Gastroesophageal sphincter (tissue), 4 donors: ENCODE measurements around the gene NHEJ1. TPM values are rescaled to one million over a fixed set of nuclear protein-coding genes. Genes with fewer than 3 reads are reported as not detected.

ENCODE experiments used
- ATAC-seq: fragments of 150-250 bp; one replicate; pipeline ENCODE4 v1.9.1; 2016; ENCODE audit warnings: mild to moderate bottlenecking, moderate library complexity
- H3K27ac ChIP-seq, 4 donors: fragments of 200-600 bp; sonication (generic) in 3 of 4; 1 replicate in 3 of 4; 2 replicates in 1 of 4; pipeline ENCODE4 v1.5.1; 2016 to 2019
- H3K27me3 ChIP-seq: fragments of 200-600 bp; sonication (generic); one replicate; pipeline ENCODE4 v1.5.1; 2019
- H3K36me3 ChIP-seq, 2 donors: fragments of 200-600 bp; sonication (generic); one replicate each; pipeline ENCODE4 v1.5.1; 2019; ENCODE audit warnings: control low read depth in 1 of 2
- H3K4me1 ChIP-seq, 3 donors: fragments of 200-600 bp; sonication (generic); 1 replicate in 2 of 3; 2 replicates in 1 of 3; pipeline ENCODE4 v1.5.1; 2016 to 2019; ENCODE audit warnings: control low read depth in 2 of 3
- H3K4me3 ChIP-seq, 2 donors: fragments of 200-600 bp; sonication (generic); one replicate each; pipeline ENCODE4 v1.5.1; 2019; ENCODE audit warnings: mild to moderate bottlenecking in 1 of 2, moderate library complexity in 1 of 2
- H3K9me3 ChIP-seq, 3 donors: fragments of 200-600 bp; sonication (generic); one replicate each; pipeline ENCODE4 v1.5.1; 2017 to 2019; ENCODE audit warnings: control low read depth in 2 of 3
- EP300 ChIP-seq: sonication (generic); formaldehyde crosslinking; IDR thresholded peaks from one replicate; pipeline ENCODE4 v1.6.1; 2017; ENCODE audit warnings: antibody characterized with exemption, mild to moderate bottlenecking
- POLR2A ChIP-seq, 2 donors: fragments of 450-650 bp; IDR thresholded peaks; one replicate each; pipeline ENCODE4 v1.6.1; 2017; ENCODE audit warnings: antibody characterized with exemption in 2 of 2, mild to moderate bottlenecking in 2 of 2, moderate library complexity in 1 of 2
- POLR2AphosphoS5 ChIP-seq: sonication (generic); formaldehyde crosslinking; IDR thresholded peaks from one replicate; pipeline ENCODE4 v1.6.1; 2017; ENCODE audit warnings: antibody characterized with exemption
- WGBS, 2 donors: methylation state at CpG; one replicate each; pipeline ENCODE4 v1.1.5; 2018; ENCODE audit warnings: low coverage in 1 of 2; 5-methylcytosine and 5-hydroxymethylcytosine counted together
- total RNA-seq, 4 donors: library from RNA; depleted of rRNA; stranded (reverse); fragments of >200 nt; gene quantifications; one replicate each; pipeline ENCODE4 v1.1.0, GENCODE V29; 2016
- TF ChIP-seq, protein P1 (sequence below), 4 experiments: fragments of 200-600 bp in 2 of 4; fragments of 450-650 bp in 2 of 4; sonication (generic) in 1 of 4; IDR thresholded peaks; one replicate each; pipeline ENCODE4 v1.5.1; 2017 to 2019; ENCODE audit warnings: antibody characterized with exemption in 4 of 4, mild to moderate bottlenecking in 2 of 4, moderate library complexity in 2 of 4

NHEJ1 gene
- total RNA-seq, 4 donors from 2014 or later, result 12.8 to 25.5 (median 17.4) TPM

DNA sequence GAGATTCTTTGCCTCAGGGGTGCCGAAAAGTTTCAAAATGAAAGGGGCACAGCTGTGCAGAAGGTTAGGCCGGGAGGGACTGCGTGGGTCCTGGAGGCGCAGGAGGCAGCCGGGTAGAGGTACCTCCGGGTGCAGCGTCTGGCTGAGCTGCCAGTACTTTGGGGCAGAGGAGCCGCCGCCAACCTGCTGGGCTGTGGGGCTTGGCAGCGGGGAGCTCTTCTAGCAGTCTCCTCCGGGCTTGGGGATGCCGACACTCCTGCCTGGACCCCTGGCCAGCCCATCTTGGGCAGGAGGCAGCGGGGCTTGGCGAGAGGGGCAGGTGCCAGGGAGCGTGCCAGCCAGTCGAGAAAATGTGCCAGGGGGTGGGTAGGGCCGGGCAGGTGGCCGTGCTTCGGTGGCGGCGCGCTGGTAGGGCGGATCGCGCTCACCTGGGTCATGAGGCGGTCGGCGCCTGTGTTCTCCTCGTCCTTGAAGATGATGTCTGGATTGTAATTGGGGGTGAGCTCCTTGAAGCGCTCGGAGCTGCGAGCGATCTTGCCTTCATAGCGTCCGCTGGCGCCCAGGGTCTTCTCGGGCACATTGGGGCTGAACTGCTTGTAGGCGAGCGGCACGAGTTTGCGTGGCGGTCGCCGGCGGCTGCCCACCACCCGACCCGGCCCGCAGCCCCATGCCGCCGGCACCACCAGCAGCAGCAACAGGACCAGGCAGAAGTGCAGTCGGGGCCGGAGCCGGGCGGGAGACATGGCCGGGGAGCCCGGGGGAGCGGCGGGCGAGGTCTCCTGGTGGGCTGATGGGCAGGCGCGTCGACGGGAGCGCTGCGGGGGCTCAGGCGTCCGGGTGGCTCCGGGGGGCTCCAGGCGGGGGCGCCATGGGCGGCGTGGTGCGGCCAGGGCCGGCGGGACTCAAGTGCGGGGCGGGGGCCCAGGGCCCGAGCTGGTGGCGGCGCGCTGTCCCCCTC lies 100.6 kb downstream of the NHEJ1 start:
- no peaks in the 10 kb centered on the region for H3K36me3 ChIP-seq
- no peak for ATAC-seq
- no CpG with 5 or more reads among the region's 81 CpGs for WGBS, 2 donors
- TF ChIP-seq POLR2A (IDR thresholded peaks at IDR 0.05), result no peak
- peak overlapping the region in 1 of 2 donors; percentile 39 for H3K4me3 ChIP-seq
- H3K4me1 ChIP-seq, result peaks cover 0 to 44% (median 38%) of the 10 kb centered on the region in 3 donors
- no peak overlapping the region for H3K27ac ChIP-seq
- peaks cover 89% of the 10 kb centered on the region for H3K27me3 ChIP-seq
- H3K9me3 ChIP-seq, result no peaks in the 10 kb centered on the region

DNA sequence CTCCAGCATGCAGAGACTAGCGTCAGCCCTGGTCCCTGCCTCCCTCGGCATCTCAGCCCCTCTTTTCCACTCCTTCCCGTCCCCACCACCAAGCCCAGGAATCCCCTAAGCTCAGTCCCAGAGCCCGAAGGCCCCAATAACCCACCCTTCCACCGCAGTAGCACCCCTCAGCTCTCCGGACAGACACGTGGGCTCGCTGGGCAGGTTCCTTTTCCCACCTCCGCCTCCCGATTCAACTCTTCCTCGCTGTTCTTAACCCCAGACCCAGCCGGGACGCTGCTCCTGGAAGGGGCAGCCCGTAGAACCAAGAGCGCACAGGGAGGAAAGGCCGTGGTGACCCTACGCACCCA lies 101.3 kb downstream of the NHEJ1 start:
- H3K4me3 ChIP-seq, result peak overlapping the region in 1 of 2 donors; percentile 8
- H3K27ac ChIP-seq, result no peak overlapping the region
- peaks cover 96% of the 10 kb centered on the region for H3K27me3 ChIP-seq
- H3K4me1 ChIP-seq, result peaks cover 0 to 44% (median 38%) of the 10 kb centered on the region in 3 donors
- WGBS, 2 donors, result no CpG with 5 or more reads among the region's 17 CpGs
- H3K36me3 ChIP-seq, result no peaks in the 10 kb centered on the region
- no peak for TF ChIP-seq POLR2AphosphoS5
- TF ChIP-seq, protein P1, sequence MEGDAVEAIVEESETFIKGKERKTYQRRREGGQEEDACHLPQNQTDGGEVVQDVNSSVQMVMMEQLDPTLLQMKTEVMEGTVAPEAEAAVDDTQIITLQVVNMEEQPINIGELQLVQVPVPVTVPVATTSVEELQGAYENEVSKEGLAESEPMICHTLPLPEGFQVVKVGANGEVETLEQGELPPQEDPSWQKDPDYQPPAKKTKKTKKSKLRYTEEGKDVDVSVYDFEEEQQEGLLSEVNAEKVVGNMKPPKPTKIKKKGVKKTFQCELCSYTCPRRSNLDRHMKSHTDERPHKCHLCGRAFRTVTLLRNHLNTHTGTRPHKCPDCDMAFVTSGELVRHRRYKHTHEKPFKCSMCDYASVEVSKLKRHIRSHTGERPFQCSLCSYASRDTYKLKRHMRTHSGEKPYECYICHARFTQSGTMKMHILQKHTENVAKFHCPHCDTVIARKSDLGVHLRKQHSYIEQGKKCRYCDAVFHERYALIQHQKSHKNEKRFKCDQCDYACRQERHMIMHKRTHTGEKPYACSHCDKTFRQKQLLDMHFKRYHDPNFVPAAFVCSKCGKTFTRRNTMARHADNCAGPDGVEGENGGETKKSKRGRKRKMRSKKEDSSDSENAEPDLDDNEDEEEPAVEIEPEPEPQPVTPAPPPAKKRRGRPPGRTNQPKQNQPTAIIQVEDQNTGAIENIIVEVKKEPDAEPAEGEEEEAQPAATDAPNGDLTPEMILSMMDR (IDR thresholded peaks at IDR 0.05), result no peak
- no peak for TF ChIP-seq POLR2A (IDR thresholded peaks at IDR 0.05)
- no peak for TF ChIP-seq EP300
- no peaks in the 10 kb centered on the region for H3K9me3 ChIP-seq
- no peak for ATAC-seq

DNA sequence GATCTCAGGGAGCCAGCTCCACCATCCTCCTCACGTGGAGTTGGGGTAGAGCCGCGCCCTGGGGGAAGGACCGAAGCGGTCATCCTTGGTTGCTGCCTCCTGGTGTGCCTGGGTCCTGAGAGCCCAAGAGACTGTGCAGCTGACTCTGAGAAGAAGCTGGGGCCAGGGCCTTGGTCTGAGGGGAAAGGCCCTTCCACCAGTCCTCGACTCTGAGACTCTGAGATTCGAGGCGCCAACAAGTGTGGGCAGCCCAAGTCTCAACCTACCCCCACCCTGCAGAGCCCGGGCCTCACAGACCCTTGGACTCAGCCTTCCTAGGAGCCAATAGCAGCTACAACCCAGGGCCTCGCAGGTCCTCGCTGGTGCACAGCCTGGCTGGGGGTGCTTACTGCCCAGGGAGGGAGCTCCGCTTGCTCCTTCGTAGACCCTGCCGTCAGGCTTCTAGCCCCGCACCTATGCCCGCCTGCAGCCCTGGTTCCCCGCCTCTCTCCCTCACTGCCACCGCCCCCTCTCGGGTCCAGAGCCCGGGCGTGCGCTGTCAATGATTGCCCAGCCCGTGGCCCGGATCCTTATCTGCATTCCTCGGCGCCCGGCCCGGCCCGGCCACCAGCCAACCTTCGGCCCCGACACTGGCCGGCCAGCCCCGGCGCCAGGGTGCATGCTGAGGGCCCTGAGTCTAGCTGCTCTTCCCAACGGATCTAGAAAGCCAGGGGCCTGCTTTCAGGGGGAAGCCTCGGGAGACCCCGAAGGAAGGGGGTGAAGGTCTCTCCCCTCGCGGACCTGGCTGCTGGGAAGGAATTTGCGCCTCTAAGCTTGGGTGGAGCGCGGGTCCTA lies 101.9 kb downstream of the NHEJ1 start:
- TF ChIP-seq POLR2A (IDR thresholded peaks at IDR 0.05), result no peak
- TF ChIP-seq POLR2AphosphoS5, result no peak
- no peak for TF ChIP-seq EP300
- TF ChIP-seq, protein P1 (IDR thresholded peaks at IDR 0.05), result no peak
- WGBS, 2 donors, result no CpG with 5 or more reads among the region's 42 CpGs
- no peak for ATAC-seq
- H3K9me3 ChIP-seq, result no peaks in the 10 kb centered on the region
- H3K36me3 ChIP-seq, result no peaks in the 10 kb centered on the region
- peak overlapping the region in 1 of 2 donors; percentile 8 for H3K4me3 ChIP-seq
- H3K4me1 ChIP-seq, result peaks cover 0 to 44% (median 38%) of the 10 kb centered on the region in 3 donors
- peaks cover 100% of the 10 kb centered on the region for H3K27me3 ChIP-seq
- H3K27ac ChIP-seq, result no peak overlapping the region

DNA sequence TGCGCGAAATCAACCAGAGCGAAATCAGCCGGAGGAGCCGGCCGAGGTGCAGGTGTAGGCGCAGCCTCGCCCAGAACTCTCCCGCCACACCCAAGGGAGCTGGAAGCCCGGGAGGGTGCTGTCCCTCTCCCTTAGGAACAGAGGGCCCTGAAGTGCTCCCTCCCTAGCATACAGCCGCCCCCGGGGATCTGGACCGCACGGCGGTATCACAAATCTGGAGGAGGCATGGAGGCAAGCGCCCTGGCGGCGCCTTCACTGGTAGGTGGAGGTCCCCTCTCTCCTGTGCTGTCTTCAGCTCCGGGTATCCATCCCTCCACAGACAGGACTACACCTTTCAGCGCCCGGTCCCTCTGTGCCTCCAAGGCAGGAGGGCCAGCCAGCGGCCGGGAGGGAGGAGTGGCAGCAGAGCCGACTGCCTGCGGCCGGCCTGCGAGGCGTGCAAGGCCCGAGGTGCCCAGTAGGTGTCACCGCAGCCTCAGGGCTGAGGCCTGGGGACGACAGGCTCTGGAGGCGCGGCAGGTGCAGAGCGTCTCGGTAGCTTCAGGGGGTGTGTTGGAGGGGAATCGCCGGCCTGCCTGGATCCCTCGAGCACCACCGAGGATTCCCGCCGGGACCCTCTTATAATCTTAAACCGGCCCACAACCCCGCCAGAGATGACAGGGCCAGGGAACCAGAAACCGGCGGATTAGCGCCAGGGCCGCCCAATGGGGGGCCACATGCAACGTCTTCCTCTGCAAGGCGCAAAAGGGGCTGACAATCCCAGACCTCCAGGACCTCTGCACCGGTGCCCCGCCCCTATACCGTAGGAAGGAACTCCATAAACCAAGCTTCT lies 102.7 kb downstream of the NHEJ1 start:
- Histone ChIP-seq H3K4me3 (peak overlapping the region in 1 of 2 donors; percentile 19), H3K27ac (no peak overlapping the region), H3K27me3 (peaks cover 99% of the 10 kb centered on the region), H3K4me1 (peaks cover 0 to 44% (median 38%) of the 10 kb centered on the region in 3 donors), H3K9me3 (no peaks in the 10 kb centered on the region), H3K36me3 (no peaks in the 10 kb centered on the region)
- peak; percentile 82 for ATAC-seq
- WGBS, 2 donors, result no CpG with 5 or more reads among the region's 52 CpGs
- TF ChIP-seq, protein P1 (IDR thresholded peaks at IDR 0.05), result peak in 3 of 4 experiments; percentile 91 to 98 (median 93)
- TF ChIP-seq POLR2AphosphoS5, result no peak
- TF ChIP-seq EP300, result no peak
